Upper lobe of left lung (tissue), 4 donors: Measurements from ENCODE around the gene CLK4.

Experiments used
- EP300 ChIP-seq, 4 donors: sonication (generic); formaldehyde crosslinking; IDR thresholded peaks; one replicate each; pipeline ENCODE4 v1.5.1; 2017; ENCODE audit warnings: antibody characterized with exemption in 4 of 4, control low read depth in 2 of 4
- POLR2A ChIP-seq, 4 donors: fragments of 450-650 bp; IDR thresholded peaks; one replicate each; pipeline ENCODE4 v1.5.1; 2016 to 2017; ENCODE audit warnings: antibody characterized with exemption in 4 of 4, mild to moderate bottlenecking in 2 of 4
- POLR2AphosphoS5 ChIP-seq, 2 donors: sonication (generic); formaldehyde crosslinking; IDR thresholded peaks; one replicate each; pipeline ENCODE4 v1.5.1; 2017; ENCODE audit warnings: antibody characterized with exemption in 2 of 2
- TF ChIP-seq, protein P1 (sequence below), 6 experiments: fragments of 450-650 bp in 4 of 6; fragments of 200-600 bp in 2 of 6; sonication (generic) in 2 of 6; IDR thresholded peaks; one replicate each; pipeline ENCODE4 v1.5.1; 2016 to 2019; ENCODE audit warnings: antibody characterized with exemption in 6 of 6

DNA sequence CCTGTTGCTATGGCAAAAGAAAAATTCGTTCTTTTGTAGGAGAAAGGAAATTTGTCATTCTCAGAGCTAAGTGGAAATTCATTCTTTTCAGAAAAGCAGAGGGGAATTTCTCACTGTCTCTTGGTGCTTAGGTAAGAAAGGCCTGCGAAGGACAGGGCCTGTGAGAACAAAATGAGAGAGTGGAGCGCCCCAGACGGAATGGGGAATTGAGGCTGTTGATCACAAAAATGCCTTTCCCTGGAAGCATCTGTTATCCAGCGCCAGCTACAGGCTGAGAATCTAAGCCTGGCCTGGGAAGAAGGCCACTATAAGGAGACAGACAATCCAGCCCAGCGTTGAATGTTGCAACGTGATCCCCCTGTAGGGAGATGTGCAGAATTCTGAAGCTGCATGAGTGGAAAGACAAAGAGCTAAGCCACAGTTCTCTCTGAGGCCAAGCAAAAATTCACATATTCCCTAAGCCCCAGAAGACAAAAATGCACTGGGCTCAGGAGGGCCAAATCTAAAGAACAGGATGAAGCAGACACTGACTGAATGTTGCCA lies 44.8 kb upstream of the CLK4 start:
- TF ChIP-seq, protein P1, sequence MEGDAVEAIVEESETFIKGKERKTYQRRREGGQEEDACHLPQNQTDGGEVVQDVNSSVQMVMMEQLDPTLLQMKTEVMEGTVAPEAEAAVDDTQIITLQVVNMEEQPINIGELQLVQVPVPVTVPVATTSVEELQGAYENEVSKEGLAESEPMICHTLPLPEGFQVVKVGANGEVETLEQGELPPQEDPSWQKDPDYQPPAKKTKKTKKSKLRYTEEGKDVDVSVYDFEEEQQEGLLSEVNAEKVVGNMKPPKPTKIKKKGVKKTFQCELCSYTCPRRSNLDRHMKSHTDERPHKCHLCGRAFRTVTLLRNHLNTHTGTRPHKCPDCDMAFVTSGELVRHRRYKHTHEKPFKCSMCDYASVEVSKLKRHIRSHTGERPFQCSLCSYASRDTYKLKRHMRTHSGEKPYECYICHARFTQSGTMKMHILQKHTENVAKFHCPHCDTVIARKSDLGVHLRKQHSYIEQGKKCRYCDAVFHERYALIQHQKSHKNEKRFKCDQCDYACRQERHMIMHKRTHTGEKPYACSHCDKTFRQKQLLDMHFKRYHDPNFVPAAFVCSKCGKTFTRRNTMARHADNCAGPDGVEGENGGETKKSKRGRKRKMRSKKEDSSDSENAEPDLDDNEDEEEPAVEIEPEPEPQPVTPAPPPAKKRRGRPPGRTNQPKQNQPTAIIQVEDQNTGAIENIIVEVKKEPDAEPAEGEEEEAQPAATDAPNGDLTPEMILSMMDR (IDR thresholded peaks at IDR 0.05) = no peak
- TF ChIP-seq POLR2AphosphoS5 (IDR thresholded peaks at IDR 0.05) (no peak), POLR2A (IDR thresholded peaks at IDR 0.05) (no peak), EP300 (IDR thresholded peaks at IDR 0.05) (no peak)
